ENCODE data around the gene IL36B.

The IL36B gene

DNA sequence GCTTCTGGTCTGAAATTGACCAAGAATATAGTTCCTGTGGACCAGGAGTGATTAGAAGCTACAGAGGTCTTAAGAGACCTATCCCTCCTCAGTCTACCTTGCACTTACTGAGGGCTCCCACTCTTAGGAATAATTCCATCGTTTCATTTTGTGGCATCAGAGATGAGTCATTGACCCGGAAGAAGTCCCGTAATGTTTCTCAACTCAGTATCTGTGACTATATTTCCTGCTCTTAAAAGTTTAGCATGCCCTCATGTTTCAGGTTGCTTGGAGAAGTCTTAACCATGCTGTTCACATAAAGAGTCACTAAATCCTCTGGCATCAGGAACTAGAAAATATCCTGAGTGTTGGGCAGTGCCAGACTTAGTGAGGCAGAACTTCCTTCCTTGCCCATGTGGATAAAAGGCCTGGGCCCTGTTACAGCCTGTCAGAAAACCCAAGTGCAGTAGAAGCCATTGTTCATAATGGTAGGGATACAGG lies 47.6 kb downstream of the IL36B start, which contains the start of gene IL36A:
Gene IL36A, plus strand, starts transcription at position 430 of the 480 bp plus-strand sequence. CDS start 413 bp downstream, outside the sequence.
- no peak for DNase-seq

DNA sequence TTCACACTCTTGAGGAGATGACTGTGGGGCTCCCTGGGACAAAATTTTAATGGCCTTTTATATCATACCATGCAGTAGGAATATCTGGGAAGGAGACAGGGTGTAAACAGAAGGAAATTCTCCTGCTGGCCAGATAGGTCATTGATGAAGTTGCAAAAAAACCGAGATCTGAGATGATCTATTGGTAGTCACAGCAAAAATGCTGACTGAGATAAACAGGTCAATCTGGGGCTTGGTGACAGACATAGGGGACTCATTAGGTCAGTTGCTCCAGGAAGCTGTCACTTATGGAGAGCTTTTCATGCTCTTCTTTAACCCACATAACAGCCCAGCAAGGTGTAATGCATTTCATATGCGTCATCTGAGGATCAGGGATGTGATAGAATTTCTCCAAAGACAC lies 50.0 kb downstream of the IL36B start:
- no peak for DNase-seq

DNA sequence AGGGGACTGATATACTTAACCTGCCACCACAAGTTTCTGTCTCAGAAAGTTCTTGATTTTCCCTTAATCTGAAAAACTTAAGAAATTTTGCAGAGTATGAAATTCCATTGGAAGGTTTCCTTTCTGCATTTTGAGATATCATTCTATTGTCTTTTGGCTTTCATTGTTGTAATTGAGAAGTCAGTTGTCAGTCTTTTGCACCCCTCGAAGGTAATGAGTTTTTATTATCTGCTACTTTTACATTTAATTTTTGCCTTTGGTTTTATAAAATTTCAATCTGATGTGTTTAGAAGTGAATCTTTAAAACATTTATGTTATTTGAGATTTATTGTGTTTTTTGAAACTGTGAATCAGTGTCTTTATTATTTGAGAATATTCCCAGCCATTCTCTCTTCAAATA lies 52.2 kb downstream of the IL36B start:
- no peak for DNase-seq

DNA sequence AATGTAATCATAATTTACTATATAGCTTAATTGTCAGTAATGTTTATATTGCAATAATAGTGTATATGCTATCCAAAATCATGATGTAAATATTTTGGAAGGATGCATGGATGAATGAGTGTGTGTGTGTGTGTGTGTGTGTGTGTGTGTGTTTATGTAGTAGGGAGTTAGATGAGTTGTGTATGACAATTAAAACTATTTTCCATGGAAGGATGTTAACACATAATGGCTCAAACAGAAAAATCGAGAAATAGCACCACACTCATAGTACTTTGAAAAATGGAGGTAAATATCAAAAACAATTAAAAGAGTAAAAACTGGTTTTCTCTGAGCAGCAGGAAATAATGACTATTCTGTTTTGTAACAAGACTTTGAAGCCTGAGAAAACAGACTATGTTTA lies 55.5 kb downstream of the IL36B start:
- DNase-seq: no peak

DNA sequence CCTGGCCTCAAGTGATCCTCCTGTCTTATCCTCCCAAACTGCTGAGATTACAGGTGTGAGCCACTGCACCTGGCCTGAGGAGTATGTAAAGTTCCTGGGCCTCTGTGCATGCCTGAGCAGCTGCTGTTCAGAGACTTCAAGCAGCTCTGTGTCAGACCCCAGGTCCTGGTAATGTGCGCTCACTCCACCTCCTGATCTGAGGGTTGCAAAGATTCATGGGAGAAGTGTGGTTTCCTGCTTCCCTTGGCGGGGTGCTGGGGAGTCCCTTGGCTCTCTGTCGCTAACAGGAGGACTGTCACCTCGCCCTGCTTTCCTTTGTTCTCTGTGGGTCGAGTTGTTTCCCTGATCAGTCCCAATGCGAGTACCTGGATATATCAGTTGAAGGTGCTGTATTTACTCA lies 56.0 kb downstream of the IL36B start:
- DNase-seq: no peak

DNA sequence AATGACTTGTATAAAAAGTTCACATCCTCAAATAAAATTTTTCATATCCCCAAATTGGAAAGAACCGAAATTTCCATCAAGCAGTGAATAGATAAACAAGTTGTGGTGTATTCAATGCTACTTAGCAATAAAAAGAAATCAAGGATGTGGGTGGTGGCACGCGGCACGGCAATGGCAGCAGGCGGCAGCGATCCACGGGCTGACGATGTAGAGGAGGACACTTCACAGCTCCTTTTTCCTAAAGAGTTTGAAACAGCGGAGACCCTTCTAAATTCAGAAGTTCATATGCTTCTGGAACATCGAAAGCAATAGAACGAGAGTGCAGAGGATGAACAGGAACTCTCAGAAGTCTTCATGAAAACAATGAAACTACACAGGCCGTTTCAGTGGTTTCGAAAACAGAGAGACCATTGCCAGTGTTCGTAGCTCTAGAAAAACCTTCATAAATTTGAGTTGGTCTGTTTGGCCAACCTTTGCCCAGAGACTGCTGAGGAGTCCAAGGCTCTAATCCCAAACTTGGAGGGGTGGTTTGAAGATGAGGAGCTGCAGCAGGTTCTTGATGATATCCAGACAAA lies 57.2 kb downstream of the IL36B start:
- no peak for DNase-seq

DNA sequence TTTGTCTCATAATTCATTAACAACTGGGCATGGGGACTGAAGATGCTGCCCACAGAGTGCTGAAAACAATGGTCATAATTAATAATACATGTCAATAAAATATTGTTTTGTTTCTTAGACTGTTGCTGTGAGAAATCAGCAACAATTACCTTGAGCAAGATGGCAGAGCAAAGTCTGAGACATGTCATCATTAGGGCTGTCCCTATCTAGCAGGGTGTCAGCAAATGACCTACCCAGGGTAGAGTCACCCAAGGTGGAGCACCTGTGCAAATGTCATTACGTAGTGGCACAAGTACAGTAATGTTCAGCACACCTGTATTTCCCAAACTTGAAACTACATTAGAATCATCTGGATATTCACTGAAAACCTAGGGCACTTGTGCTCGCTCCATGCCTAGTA lies 58.0 kb downstream of the IL36B start:
- no peak for DNase-seq

DNA sequence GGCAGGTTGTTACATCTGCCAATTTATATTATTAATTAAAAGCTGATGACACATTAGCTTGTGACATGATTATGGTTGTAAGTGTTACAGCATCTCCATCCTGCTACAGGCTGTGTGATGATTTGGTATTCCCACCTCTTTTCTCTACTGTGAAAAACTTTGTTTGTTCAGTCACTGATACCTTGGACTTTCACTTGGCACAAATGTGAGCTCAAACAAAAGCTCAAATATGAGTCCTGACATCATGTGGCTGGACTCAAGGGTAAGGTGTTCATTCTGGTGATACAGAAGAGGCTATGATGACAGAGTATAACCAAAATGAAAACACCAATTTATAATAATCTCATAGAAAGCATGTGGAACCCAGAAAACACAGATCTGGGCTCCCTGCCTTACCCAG lies 58.8 kb downstream of the IL36B start:
- no peak for DNase-seq

DNA sequence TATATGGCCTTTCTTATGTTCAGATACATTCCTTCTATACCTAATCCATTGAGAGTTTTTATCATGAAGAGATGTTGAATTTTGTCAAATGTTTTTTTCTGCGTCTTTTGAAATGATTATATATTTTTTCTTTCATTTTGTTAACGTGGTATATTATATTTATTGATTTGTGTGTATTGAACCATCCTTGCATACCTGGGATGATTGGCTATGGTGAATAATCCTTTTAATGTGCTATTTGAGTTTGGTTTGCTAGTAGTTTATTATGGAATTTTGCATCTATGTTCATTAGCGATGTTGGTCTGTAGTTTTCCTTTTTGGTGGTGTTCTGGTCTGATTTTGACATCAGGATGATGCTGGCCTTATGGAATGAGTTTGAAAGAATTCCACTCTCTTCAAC lies 63.1 kb downstream of the IL36B start:
- DNase-seq: no peak

DNA sequence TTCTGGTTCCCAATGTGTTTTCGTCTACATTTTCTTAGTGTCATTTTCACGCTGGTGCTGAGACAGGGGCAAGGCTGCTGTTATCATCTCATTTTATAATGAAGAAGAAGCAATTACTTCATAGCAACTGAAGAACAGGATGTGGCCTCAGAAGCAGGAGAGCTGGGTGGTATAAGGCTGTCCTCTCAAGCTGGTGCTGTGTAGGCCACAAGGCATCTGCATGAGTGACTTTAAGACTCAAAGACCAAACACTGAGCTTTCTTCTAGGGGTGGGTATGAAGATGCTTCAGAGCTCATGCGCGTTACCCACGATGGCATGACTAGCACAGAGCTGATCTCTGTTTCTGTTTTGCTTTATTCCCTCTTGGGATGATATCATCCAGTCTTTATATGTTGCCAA lies 67.6 kb downstream of the IL36B start:
- DNase-seq: no peak

DNA sequence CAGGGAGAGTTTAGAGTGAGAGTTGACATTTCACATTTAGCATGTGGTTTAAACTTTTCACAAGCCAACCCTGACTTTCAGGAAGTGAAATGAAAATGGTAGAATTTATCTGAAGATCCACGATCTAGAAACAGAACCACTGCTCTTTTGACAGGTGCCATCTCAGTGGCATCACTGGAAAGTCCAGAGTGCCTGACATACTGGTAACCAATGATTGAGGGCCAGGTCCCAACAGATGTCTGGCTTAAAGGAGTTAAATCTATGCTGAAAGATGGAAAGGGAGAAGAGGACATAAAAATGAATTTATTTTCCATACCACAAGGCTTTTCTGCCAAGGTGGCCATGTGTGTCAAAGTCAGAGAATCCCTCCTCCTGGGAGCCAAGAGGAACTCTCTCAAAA lies 72.1 kb downstream of the IL36B start:
- DNase-seq: no peak

DNA sequence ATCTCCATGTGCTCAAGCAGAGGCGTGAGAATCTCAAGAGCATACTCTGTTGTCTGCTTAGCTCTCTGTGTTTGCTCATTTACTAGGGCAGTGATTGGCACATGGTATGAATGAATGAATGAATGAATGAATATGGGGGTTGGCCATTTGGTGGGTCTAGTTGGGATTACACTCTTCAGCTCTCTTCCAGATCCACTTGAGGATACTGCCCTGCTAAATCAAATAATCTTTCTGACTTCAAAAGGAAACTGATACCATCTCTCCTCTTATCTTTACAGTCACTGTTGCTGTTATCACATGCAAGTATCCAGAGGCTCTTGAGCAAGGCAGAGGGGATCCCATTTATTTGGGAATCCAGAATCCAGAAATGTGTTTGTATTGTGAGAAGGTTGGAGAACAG lies 72.9 kb downstream of the IL36B start:
- DNase-seq: no peak

DNA sequence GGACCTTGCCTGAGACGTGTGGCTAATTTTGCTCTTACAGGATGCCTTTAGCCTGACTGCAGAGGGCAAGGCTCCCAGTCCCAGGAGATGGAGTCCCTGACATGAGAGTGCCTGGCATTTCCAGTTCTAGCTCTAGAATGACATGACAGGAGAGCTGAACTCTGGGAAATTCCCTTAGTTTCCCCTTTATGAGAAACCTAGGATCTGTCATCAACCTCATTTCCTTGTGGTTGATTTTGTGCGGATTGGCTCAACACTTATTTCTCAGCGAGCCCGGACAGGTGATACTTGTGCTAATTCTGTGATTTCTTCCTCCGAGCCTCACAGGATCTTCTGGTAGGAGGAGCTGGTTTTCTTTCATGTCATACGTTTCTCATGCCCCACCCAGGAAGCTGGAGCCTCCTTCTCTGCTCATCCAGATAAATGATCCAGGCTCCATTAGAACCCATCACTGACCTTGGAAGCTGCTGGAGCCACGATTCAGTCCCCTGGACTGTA lies 75.1 kb downstream of the IL36B start, which contains the start of gene IL36G:
Gene IL36G, plus strand, starts transcription at position 448 of the 498 bp plus-strand sequence. CDS start 633 bp downstream, outside the sequence.
- DNase-seq: no peak

Data from NCI-H2029 treated with DMSO at 0.1 percent for 48 hours (cell line).